COLO829 (cell line): ENCODE data around the gene SH2B2.
"Not testable (repeated sequence)": the region's sequence is repeated elsewhere in the genome, so short reads cannot be mapped to it uniquely, and the experiment has no call there.

ENCODE experiments used
- DNase-seq: peaks from one replicate; pipeline ENCODE4 v3.0.0; 2012; ENCODE audit warnings: low spot score

SH2B2 gene

GRCh38 chr7:102306916-102307677 lies 20.4 kb downstream of the SH2B2 start:
- peak; percentile 59 for DNase-seq

- no peak for DNase-seq
Observed at GRCh38 chr7:102310414-102310815, 23.7 kb downstream of the SH2B2 start.

GRCh38 chr7:102312317-102312716 lies 25.6 kb downstream of the SH2B2 start:
- DNase-seq, result no peak

GRCh38 chr7:102313997-102314780 lies 27.5 kb downstream of the SH2B2 start:
- DNase-seq, result no peak

GRCh38 chr7:102317231-102318059 lies 30.8 kb downstream of the SH2B2 start:
- DNase-seq, result no peak

- no peak for DNase-seq
Observed at GRCh38 chr7:102318482-102318971, 31.9 kb downstream of the SH2B2 start.

- no peak for DNase-seq
Observed at GRCh38 chr7:102319671-102320070, 33.0 kb downstream of the SH2B2 start.

- DNase-seq, result no peak
Observed at GRCh38 chr7:102320181-102320580, 33.5 kb downstream of the SH2B2 start.

- DNase-seq, result no peak
Observed at GRCh38 chr7:102320601-102321350, 34.1 kb downstream of the SH2B2 start.

GRCh38 chr7:102321351-102322201 lies 34.9 kb downstream of the SH2B2 start:
- no peak for DNase-seq

- no peak for DNase-seq
Observed at GRCh38 chr7:102322202-102322715, 35.6 kb downstream of the SH2B2 start.

- no peak for DNase-seq
Observed at GRCh38 chr7:102323914-102324195, 37.2 kb downstream of the SH2B2 start.

- DNase-seq, result not testable (repeated sequence)
Observed at GRCh38 chr7:102325106-102325505, 38.4 kb downstream of the SH2B2 start.

GRCh38 chr7:102326157-102326889 lies 39.7 kb downstream of the SH2B2 start:
- DNase-seq, result no peak

- DNase-seq, result not testable (repeated sequence)
Observed at GRCh38 chr7:102327183-102327582, 40.5 kb downstream of the SH2B2 start.

GRCh38 chr7:102328863-102329262 lies 42.2 kb downstream of the SH2B2 start:
- not testable (repeated sequence) for DNase-seq

GRCh38 chr7:102329366-102329765 lies 42.7 kb downstream of the SH2B2 start:
- DNase-seq, result not testable (repeated sequence)

GRCh38 chr7:102330666-102331460 lies 44.2 kb downstream of the SH2B2 start:
- not testable (repeated sequence) for DNase-seq

- DNase-seq, result not testable (repeated sequence)
Observed at GRCh38 chr7:102335574-102335973, 48.9 kb downstream of the SH2B2 start.
